H1 (cell line): ENCODE data around the gene TAPBPL. TPM values are rescaled to one million over a fixed set of nuclear protein-coding genes. Genes with fewer than 3 reads are reported as not detected.

Source experiments
- CTCF ChIA-PET: fragments of 300-600 bp; sonication (Branson Sonifier 250); formaldehyde crosslinking; loops from one replicate; lab custom pipeline; 2021; ENCODE audit not compliant: partially characterized antibody; lab: Charles Lee
- POLR2A ChIA-PET: fragments of 300-600 bp; sonication (Branson Sonifier 250); formaldehyde crosslinking; loops from one replicate; lab custom pipeline; 2021; ENCODE audit warnings: inconsistent platforms; ENCODE audit not compliant: partially characterized antibody; lab: Charles Lee
- DNase-seq, 2 experiments: peaks; one replicate each; pipeline versions ENCODE4 v3.0.0 to v3.0.0-alpha.2; 2010 to 2022; ENCODE audit warnings: low spot score in 2 of 2, low read depth in 1 of 2, mixed read lengths in 1 of 2
- FAIRE-seq: peaks from 2 replicates; lab custom pipeline; 2011; peaks lifted over from hg19 to GRCh38; lab: Jason Lieb, UNC
- H2AFZ ChIP-seq: 2 replicates; pipeline ENCODE4 v1.8.1; 2012; ENCODE audit warnings: low read length, inconsistent platforms
- H2AK5ac ChIP-seq: 2 replicates; pipeline ENCODE4 v1.6.1; 2013; ENCODE audit warnings: low read depth, low read length
- H2BK120ac ChIP-seq: replicated peaks from 2 replicates; pipeline ENCODE3; 2013; ENCODE audit warnings: low read depth, low read length, inconsistent platforms
- H2BK12ac ChIP-seq: 2 replicates; pipeline ENCODE4 v1.6.1; 2013; ENCODE audit warnings: low read depth, low read length
- H2BK15ac ChIP-seq: 2 replicates; pipeline ENCODE4 v1.6.1; 2013; ENCODE audit warnings: low read length
- H2BK20ac ChIP-seq: 2 replicates; pipeline ENCODE4 v1.6.1; 2013; ENCODE audit warnings: low read length
- H2BK5ac ChIP-seq: 2 replicates; pipeline ENCODE4 v1.6.1; 2013; ENCODE audit warnings: low read depth, low read length
- H3K14ac ChIP-seq: 2 replicates; pipeline ENCODE4 v1.6.1; 2013; ENCODE audit warnings: inconsistent platforms; ENCODE audit not compliant: insufficient read length
- H3K18ac ChIP-seq: 2 replicates; pipeline ENCODE4 v1.6.1; 2013; ENCODE audit warnings: low read length; ENCODE audit errors: extremely low read depth
- H3K23ac ChIP-seq: 2 replicates; pipeline ENCODE4 v1.6.1; 2013; ENCODE audit warnings: inconsistent platforms; ENCODE audit not compliant: insufficient read length
- H3K23me2 ChIP-seq: 2 replicates; pipeline ENCODE4 v1.6.1; 2013; ENCODE audit warnings: low read depth, low read length
- H3K27ac ChIP-seq: 2 replicates; pipeline ENCODE4 v1.6.1; 2011; ENCODE audit warnings: low read depth, low read length, inconsistent platforms
- H3K27me3 ChIP-seq, 4 experiments: replicated peaks in 1 of 4; 1 replicate in 1 of 4; 2 replicates in 3 of 4; pipeline versions ENCODE4 v1.6.1 to v1.8.1; 2011 to 2013; ENCODE audit warnings: low read length in 3 of 4, mild to moderate bottlenecking in 3 of 4, inconsistent platforms in 2 of 4, mixed read lengths in 2 of 4, moderate library complexity in 1 of 4; ENCODE audit not compliant: control insufficient read depth in 3 of 4, insufficient read depth in 3 of 4; ENCODE audit errors: extremely low read depth in 1 of 4
- H3K36me3 ChIP-seq, 4 experiments: 2 replicates each; pipeline versions ENCODE4 v1.6.1 to v1.8.1; 2011 to 2013; ENCODE audit warnings: mild to moderate bottlenecking in 4 of 4, low read length in 3 of 4, moderate library complexity in 2 of 4, control low read depth in 1 of 4, inconsistent platforms in 1 of 4; ENCODE audit not compliant: insufficient read depth in 4 of 4, control insufficient read depth in 2 of 4
- H3K4ac ChIP-seq: replicated peaks from 2 replicates; pipeline ENCODE3; 2013; ENCODE audit warnings: low read length, low read depth, mixed read lengths, inconsistent platforms; ENCODE audit not compliant: insufficient read length
- H3K4me1 ChIP-seq, 4 experiments: replicated peaks in 1 of 4; 1 replicate in 1 of 4; 2 replicates in 3 of 4; pipeline versions ENCODE4 v1.6.1 to v1.8.1; 2011 to 2013; ENCODE audit warnings: low read length in 3 of 4, inconsistent platforms in 2 of 4, mixed read lengths in 1 of 4; ENCODE audit not compliant: insufficient read depth in 4 of 4, control insufficient read depth in 3 of 4
- H3K4me2 ChIP-seq, 2 experiments: 2 replicates each; pipeline versions ENCODE4 v1.6.1 to v1.8.1; 2011 to 2013; ENCODE audit warnings: low read depth in 2 of 2, low read length in 2 of 2, control low read depth in 1 of 2, inconsistent platforms in 1 of 2, mild to moderate bottlenecking in 1 of 2; ENCODE audit not compliant: insufficient read depth in 1 of 2
- H3K4me3 ChIP-seq, 4 experiments: fragments of 200-600, 300-600 bp in 1 of 4; sonication (generic), shearing (Covaris generic), sonication (Bioruptor Twin) in 1 of 4; 2 replicates each; pipeline versions ENCODE4 v1.5.1 to v1.8.1; 2011 to 2016; ENCODE audit warnings: low read length in 4 of 4, low read depth in 3 of 4, control low read depth in 2 of 4, inconsistent platforms in 2 of 4, mild to moderate bottlenecking in 2 of 4, mixed read lengths in 1 of 4, moderate library complexity in 1 of 4; ENCODE audit not compliant: insufficient read depth in 2 of 4; ENCODE audit errors: extremely low read depth in 1 of 4
- H3K56ac ChIP-seq: replicated peaks from 2 replicates; pipeline ENCODE3; 2013; ENCODE audit warnings: low read depth, mild to moderate bottlenecking, mixed read lengths, low read length, inconsistent platforms; ENCODE audit not compliant: insufficient read length
- H3K79me1 ChIP-seq: 2 replicates; pipeline ENCODE4 v1.6.1; 2013; ENCODE audit warnings: low read depth, low read length, control low read depth
- H3K79me2 ChIP-seq, 2 experiments: 2 replicates each; pipeline versions ENCODE4 v1.6.1 to v1.8.1; 2012 to 2013; ENCODE audit warnings: low read length in 2 of 2, mild to moderate bottlenecking in 2 of 2, inconsistent platforms in 1 of 2; ENCODE audit not compliant: insufficient read depth in 2 of 2, control insufficient read depth in 1 of 2
- H3K9ac ChIP-seq, 4 experiments: replicated peaks in 1 of 4; 1 replicate in 1 of 4; 2 replicates in 3 of 4; pipeline versions ENCODE4 v1.6.1 to v1.8.1; 2011 to 2013; ENCODE audit warnings: low read depth in 3 of 4, low read length in 3 of 4, control low read depth in 2 of 4, mild to moderate bottlenecking in 2 of 4, moderate library complexity in 2 of 4, inconsistent platforms in 1 of 4; ENCODE audit errors: extremely low read depth in 1 of 4
- H3K9me3 ChIP-seq, 2 experiments: 2 replicates each; pipeline versions ENCODE4 v1.6.1 to v1.8.1; 2012 to 2013; ENCODE audit warnings: mild to moderate bottlenecking in 2 of 2, moderate library complexity in 2 of 2, control low read depth in 1 of 2, inconsistent platforms in 1 of 2, low read depth in 1 of 2, low read length in 1 of 2, mixed read lengths in 1 of 2; ENCODE audit not compliant: insufficient read depth in 2 of 2
- H4K20me1 ChIP-seq, 2 experiments: replicated peaks in 1 of 2; 2 replicates each; pipeline versions ENCODE3 to v1.8.1; 2011 to 2013; ENCODE audit warnings: inconsistent platforms in 2 of 2, low read length in 2 of 2, mild to moderate bottlenecking in 1 of 2; ENCODE audit not compliant: insufficient read depth in 2 of 2, control insufficient read depth in 1 of 2
- H4K5ac ChIP-seq: 2 replicates; pipeline ENCODE4 v1.6.1; 2013; ENCODE audit warnings: low read length, low read depth, mixed read lengths, inconsistent platforms; ENCODE audit not compliant: insufficient read length
- H4K8ac ChIP-seq: 2 replicates; pipeline ENCODE4 v1.8.0; 2013; ENCODE audit warnings: mild to moderate bottlenecking, moderate library complexity, low read length, inconsistent platforms; ENCODE audit not compliant: insufficient read depth; ENCODE audit errors: extremely low read depth
- H4K91ac ChIP-seq: replicated peaks from 2 replicates; pipeline ENCODE3; 2013; ENCODE audit warnings: low read length, mixed read lengths, inconsistent platforms; ENCODE audit not compliant: insufficient read length
- RXRA ChIP-seq: IDR thresholded peaks from 2 replicates; pipeline ENCODE4 v1.6.1; 2011; ENCODE audit warnings: low read depth, mild to moderate bottlenecking, low read length, moderate library complexity; ENCODE audit not compliant: insufficient read depth
- WGBS, 2 experiments: shearing (Covaris generic) in 1 of 2; methylation state at CpG; one replicate each; pipeline versions ENCODE4 v1.1.6 to v1.1.7; 2013 to 2015; ENCODE audit warnings: low lambda C conversion rate in 2 of 2, mixed read lengths in 2 of 2, inconsistent platforms in 1 of 2, low coverage in 1 of 2, missing lambda C conversion rate in 1 of 2; ENCODE audit not compliant: insufficient replicate concordance in 2 of 2, insufficient coverage in 1 of 2, insufficient read length in 1 of 2; ENCODE audit errors: extremely low coverage in 1 of 2, missing lambda C conversion rate in 1 of 2; 5-methylcytosine and 5-hydroxymethylcytosine counted together
- polyA plus RNA-seq, 7 experiments: library from polyadenylated mRNA; depleted of rRNA in 3 of 7; stranded (reverse) in 5 of 7; unstranded in 2 of 7; fragments of >200 nt in 5 of 7; fragments of 200-250 nt in 2 of 7; gene quantifications; 1 replicate in 5 of 7; 2 replicates in 1 of 7; 4 replicates in 1 of 7; pipeline versions ENCODE4 v1.2.1 to v1.2.3, GENCODE V29; 2011 to 2013; ENCODE audit warnings: missing spikeins in 2 of 7, mixed read lengths in 2 of 7
- total RNA-seq: library from RNA; stranded (reverse); fragmentation: NEBNext Ultra II Directional; extraction: Animal tissue kit (Norgen Biotek cat#: 25700); gene quantifications from 2 replicates; pipeline ENCODE4 v1.2.1, GENCODE V29; 2021

Gene TAPBPL
- total and polyA plus RNA-seq, 2 of the 8 experiments (the other 6 are each of a cell fraction or from before 2014, with no cell fraction given), result 0.61 to 1.5 TPM

GRCh38 chr12:6440391-6440790, 11.5 kb upstream of the TAPBPL start:
- no peaks in the 10 kb centered on the region for H3K9me3 ChIP-seq
- H3K27me3 ChIP-seq, result no peaks in the 10 kb centered on the region
- no peak overlapping the region for H3K56ac ChIP-seq
- H2BK15ac ChIP-seq, result no peak overlapping the region
- no peaks in the 10 kb centered on the region for H3K79me1 ChIP-seq
- H2BK20ac ChIP-seq, result no peak overlapping the region
- no peak overlapping the region for H2BK12ac ChIP-seq
- H4K20me1 ChIP-seq, result no peaks in the 10 kb centered on the region
- no peaks in the 10 kb centered on the region for H3K23me2 ChIP-seq
- H3K9ac ChIP-seq, result no peak overlapping the region
- no peak for TF ChIP-seq RXRA
- TF ChIP-seq, all 59 proteins: peak for 0
- no peak overlapping the region for H2BK120ac ChIP-seq
- DNase-seq (no peak), FAIRE-seq (no peak)
- no peak overlapping the region for H3K23ac ChIP-seq
- no peak overlapping the region for H3K4me2 ChIP-seq
- no peak overlapping the region for H3K18ac ChIP-seq
- no peak overlapping the region for H4K91ac ChIP-seq
- no peak overlapping the region for H2AFZ ChIP-seq
- H4K5ac ChIP-seq, result no peak overlapping the region
- no peak overlapping the region for H4K8ac ChIP-seq
- H3K4me1 ChIP-seq, result no peaks in the 10 kb centered on the region
- H2BK5ac ChIP-seq, result no peak overlapping the region
- H3K79me2 ChIP-seq, result no peaks in the 10 kb centered on the region
- no peaks in the 10 kb centered on the region for H3K36me3 ChIP-seq
- no peak overlapping the region for H2AK5ac ChIP-seq
- no peak overlapping the region for H3K14ac ChIP-seq
- no peak overlapping the region for H3K4ac ChIP-seq
- H3K4me3 ChIP-seq, result no peak overlapping the region
- ChIA-PET POLR2A (interaction anchor here (0.6 to 3.1 kb wide), 4 partner anchors 12 to 66 kb away, joined by 3 to 13 read pairs (median 9); partner anchors contain the start of genes TAPBPL and VAMP1), CTCF (interaction anchor here (1.1 to 2.9 kb wide), 4 partner anchors 12 to 25 kb away, joined by 3 to 22 read pairs (median 8); no protein-coding TSS in a partner anchor)
- no peak overlapping the region for H3K27ac ChIP-seq
- WGBS, 2 experiments, result 80% methylated on average over 1 of the region's 1 CpG; no CpG with 5 or more reads in 1 of the 2 experiments
